Smooth muscle cell (in vitro differentiated cells): Measurements from ENCODE around the gene SGTB. TPM values are rescaled to one million over a fixed set of nuclear protein-coding genes. Genes with fewer than 3 reads are reported as not detected.

Source experiments
- DNase-seq: peaks from one replicate; lab custom pipeline; 2025; ENCODE audit not compliant: unreplicated experiment; lab: John Stamatoyannopoulos, UW
- H2AFZ ChIP-seq: fragments of 200-600 bp; sonication (generic); 2 replicates; pipeline ENCODE4 v1.6.0; 2016; ENCODE audit warnings: antibody characterized with exemption, low read depth, mild to moderate bottlenecking
- H3F3A ChIP-seq: fragments of 200-600 bp; sonication (generic); 2 replicates; pipeline ENCODE4 v1.6.0; 2017; ENCODE audit warnings: antibody characterized with exemption, low read depth
- H3K27ac ChIP-seq: fragments of 200-600 bp; sonication (generic); 2 replicates; pipeline ENCODE4 v1.5.1; 2016; ENCODE audit warnings: low read depth, mild to moderate bottlenecking
- H3K27me3 ChIP-seq: fragments of 200-600 bp; sonication (generic); 2 replicates; pipeline ENCODE4 v1.6.1; 2016; ENCODE audit warnings: low read depth, mild to moderate bottlenecking
- H3K36me3 ChIP-seq: fragments of 200-600 bp; sonication (generic); 2 replicates; pipeline ENCODE4 v1.5.1; 2016; ENCODE audit warnings: low read depth
- H3K4me1 ChIP-seq: fragments of 200-600 bp; sonication (generic); 2 replicates; pipeline ENCODE4 v1.5.1; 2016; ENCODE audit warnings: low read depth
- H3K4me2 ChIP-seq: fragments of 200-600 bp; sonication (generic); 2 replicates; pipeline ENCODE4 v1.6.0; 2016; ENCODE audit warnings: mild to moderate bottlenecking
- H3K4me3 ChIP-seq: fragments of 200-600 bp; sonication (generic); 2 replicates; pipeline ENCODE4 v1.5.1; 2016; ENCODE audit warnings: mild to moderate bottlenecking
- H3K79me2 ChIP-seq: fragments of 200-600 bp; sonication (generic); 2 replicates; pipeline ENCODE4 v1.6.0; 2016; ENCODE audit warnings: low read depth, mild to moderate bottlenecking
- H3K9ac ChIP-seq: fragments of 200-600 bp; sonication (generic); 2 replicates; pipeline ENCODE4 v1.6.0; 2016; ENCODE audit warnings: low read depth
- H3K9me3 ChIP-seq: fragments of 200-600 bp; sonication (generic); replicated peaks from 2 replicates; pipeline ENCODE4 v1.5.1; 2016; ENCODE audit warnings: low read depth
- H4K20me1 ChIP-seq: fragments of 200-600 bp; sonication (generic); 2 replicates; pipeline ENCODE4 v1.6.0; 2016; ENCODE audit warnings: low read depth
- CTCF ChIP-seq: fragments of 200-600 bp; sonication (generic); IDR thresholded peaks from 2 replicates; pipeline ENCODE4 v1.5.1; 2017; ENCODE audit warnings: borderline replicate concordance, mild to moderate bottlenecking, antibody characterized with exemption; ENCODE audit not compliant: insufficient read depth, poor library complexity, severe bottlenecking
- WGBS: methylation state at CpG from one replicate; pipeline ENCODE4 v1.1.7; 2016; ENCODE audit warnings: low lambda C conversion rate; 5-methylcytosine and 5-hydroxymethylcytosine counted together
- polyA plus RNA-seq: library from polyadenylated mRNA; unstranded; fragments of >200 nt; fragmentation: Nextera tagmentation; extraction: Ambion mirVana; gene quantifications from 2 replicates; pipeline ENCODE4 v1.2.1, GENCODE V29; 2016
- total RNA-seq: library from RNA; depleted of rRNA; stranded (reverse); fragments of >200 nt; gene quantifications from 2 replicates; pipeline ENCODE4 v1.2.3, GENCODE V29; 2014

The SGTB gene
- total and polyA plus RNA-seq, 2 experiments from 2014 or later = 5.3 to 12.8 TPM

- Histone ChIP-seq H3K9ac (no peak overlapping the region), H2AFZ (no peak overlapping the region), H3K79me2 (peaks cover 86% of the 10 kb centered on the region), H3F3A (no peaks in the 10 kb centered on the region), H3K27me3 (no peaks in the 10 kb centered on the region), H3K9me3 (no peaks in the 10 kb centered on the region), H3K36me3 (no peaks in the 10 kb centered on the region), H3K27ac (no peak overlapping the region), H3K4me3 (no peak overlapping the region), H3K4me1 (peaks cover 11% of the 10 kb centered on the region), H4K20me1 (peaks cover 33% of the 10 kb centered on the region), H3K4me2 (no peak overlapping the region)
- 96% methylated on average over 4 of the region's 4 CpGs for WGBS
- TF ChIP-seq CTCF = no peak
- no peak for DNase-seq
These were observed 101.9 kb downstream of the SGTB start for GRCh38 chr5:65620021-65620420.

Other genes with a start within 250 kb of the SGTB start
- 111 and 118 TPM in 2 replicates for gene ADAMTS6, start 240.2 kb downstream of the SGTB start, total RNA-seq
- 5.9 and 10.5 TPM in 2 replicates for gene ADAMTS6, start 240.2 kb downstream of the SGTB start, polyA plus RNA-seq
- gene CENPK, start 158.9 kb downstream of the SGTB start, total RNA-seq = 19.1 and 22.9 TPM in 2 replicates
- gene CENPK, start 158.9 kb downstream of the SGTB start, polyA plus RNA-seq = 16.6 and 19.2 TPM in 2 replicates
- gene PPWD1, start 158.8 kb downstream of the SGTB start, total RNA-seq = 51.4 and 56.9 TPM in 2 replicates
- gene PPWD1, start 158.8 kb downstream of the SGTB start, polyA plus RNA-seq = 21.5 and 25.8 TPM in 2 replicates
- 20.0 and 25.1 TPM in 2 replicates for gene TRIM23, start 97.8 kb downstream of the SGTB start, total RNA-seq
- 7.0 and 9.8 TPM in 2 replicates for gene TRIM23, start 97.8 kb downstream of the SGTB start, polyA plus RNA-seq
- gene SHLD3, start 97.1 kb downstream of the SGTB start, total RNA-seq = 2.9 and 3.1 TPM in 2 replicates
- 0.91 and 2.4 TPM in 2 replicates for gene SHLD3, start 97.1 kb downstream of the SGTB start, polyA plus RNA-seq
- gene TRAPPC13, start 97.1 kb downstream of the SGTB start, total RNA-seq = 19.5 and 40.5 TPM in 2 replicates
- 13.7 and 16.6 TPM in 2 replicates for gene TRAPPC13, start 97.1 kb downstream of the SGTB start, polyA plus RNA-seq
- 33.6 and 37.7 TPM in 2 replicates for gene NLN, start 96 bp upstream of the SGTB start, total RNA-seq
- gene NLN, start 96 bp upstream of the SGTB start, polyA plus RNA-seq = 25.4 and 31.9 TPM in 2 replicates
- 75.8 and 80.7 TPM in 2 replicates for gene ERBIN, start 204.5 kb upstream of the SGTB start, total RNA-seq
- 16.8 and 18.3 TPM in 2 replicates for gene ERBIN, start 204.5 kb upstream of the SGTB start, polyA plus RNA-seq